Astrocyte (in vitro differentiated cells and primary cell): ENCODE data around the gene RICTOR.

Experiments
- EZH2 ChIP-seq: IDR thresholded peaks from 2 replicates; pipeline ENCODE4 v1.6.1; 2012; ENCODE audit warnings: mild to moderate bottlenecking, low read length, inconsistent platforms; ENCODE audit not compliant: insufficient read depth
- TF ChIP-seq, protein P1 (sequence below): IDR thresholded peaks from 2 replicates; pipeline ENCODE4 v1.5.1; 2011; ENCODE audit warnings: low read depth, mild to moderate bottlenecking, inconsistent platforms, low read length, moderate library complexity; ENCODE audit not compliant: insufficient read depth

DNA sequence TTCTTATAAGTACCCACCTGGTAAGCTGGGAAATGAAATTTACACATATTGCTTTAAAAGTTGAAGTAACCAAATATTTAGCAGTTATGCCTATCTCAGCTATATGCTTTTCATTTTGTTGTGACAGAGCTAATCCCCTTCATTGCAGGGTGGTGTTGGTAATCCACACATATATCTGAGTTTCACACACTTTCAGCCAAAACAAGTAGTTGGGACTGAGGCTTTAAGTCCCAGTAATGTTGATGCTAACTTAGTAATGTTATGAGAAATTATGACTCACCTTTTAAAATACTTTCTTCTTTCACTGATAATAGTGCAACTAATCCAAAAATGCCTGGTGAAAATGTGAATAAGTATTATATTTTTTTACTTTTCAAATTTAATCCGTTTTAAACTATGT lies 19.2 kb upstream of the RICTOR start:
- TF ChIP-seq, protein P1, sequence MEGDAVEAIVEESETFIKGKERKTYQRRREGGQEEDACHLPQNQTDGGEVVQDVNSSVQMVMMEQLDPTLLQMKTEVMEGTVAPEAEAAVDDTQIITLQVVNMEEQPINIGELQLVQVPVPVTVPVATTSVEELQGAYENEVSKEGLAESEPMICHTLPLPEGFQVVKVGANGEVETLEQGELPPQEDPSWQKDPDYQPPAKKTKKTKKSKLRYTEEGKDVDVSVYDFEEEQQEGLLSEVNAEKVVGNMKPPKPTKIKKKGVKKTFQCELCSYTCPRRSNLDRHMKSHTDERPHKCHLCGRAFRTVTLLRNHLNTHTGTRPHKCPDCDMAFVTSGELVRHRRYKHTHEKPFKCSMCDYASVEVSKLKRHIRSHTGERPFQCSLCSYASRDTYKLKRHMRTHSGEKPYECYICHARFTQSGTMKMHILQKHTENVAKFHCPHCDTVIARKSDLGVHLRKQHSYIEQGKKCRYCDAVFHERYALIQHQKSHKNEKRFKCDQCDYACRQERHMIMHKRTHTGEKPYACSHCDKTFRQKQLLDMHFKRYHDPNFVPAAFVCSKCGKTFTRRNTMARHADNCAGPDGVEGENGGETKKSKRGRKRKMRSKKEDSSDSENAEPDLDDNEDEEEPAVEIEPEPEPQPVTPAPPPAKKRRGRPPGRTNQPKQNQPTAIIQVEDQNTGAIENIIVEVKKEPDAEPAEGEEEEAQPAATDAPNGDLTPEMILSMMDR, result no peak
- no peak for TF ChIP-seq EZH2
